Peyer's patch (tissue), 4 donors: ENCODE results near the gene KLF16. TPM values are rescaled to one million over a fixed set of nuclear protein-coding genes. Genes with fewer than 3 reads are reported as not detected.

Experiments used
- DNase-seq, 3 donors: peaks; one replicate each; pipeline ENCODE4 v3.0.0-alpha.2; 2017 to 2019
- H3K27ac ChIP-seq, 4 donors: fragments of 200-600 bp; sonication (generic); one replicate each; pipeline ENCODE4 v1.5.1; 2016 to 2019
- H3K27me3 ChIP-seq, 2 donors: fragments of 200-600 bp; sonication (generic); one replicate each; pipeline ENCODE4 v1.5.1; 2019
- H3K36me3 ChIP-seq, 3 donors: fragments of 200-600 bp; sonication (generic); one replicate each; pipeline ENCODE4 v1.5.1; 2016 to 2019
- H3K4me1 ChIP-seq, 4 donors: fragments of 200-600 bp; sonication (generic); one replicate each; pipeline ENCODE4 v1.5.1; 2016 to 2019
- H3K4me3 ChIP-seq, 4 donors: fragments of 200-600 bp; sonication (generic); 1 replicate in 3 of 4; 2 replicates in 1 of 4; pipeline ENCODE4 v1.5.1; 2016 to 2019; ENCODE audit warnings: mild to moderate bottlenecking in 1 of 4
- H3K9me3 ChIP-seq, 4 donors: fragments of 200-600 bp; sonication (generic); one replicate each; pipeline ENCODE4 v1.5.1; 2016 to 2019; ENCODE audit warnings: mild to moderate bottlenecking in 1 of 4
- CTCF ChIP-seq, 6 experiments: fragments of 450-650 bp in 4 of 6; fragments of 200-600 bp in 2 of 6; sonication (generic) in 1 of 6; IDR thresholded peaks; one replicate each; pipeline ENCODE4 v1.5.1; 2017 to 2019; ENCODE audit warnings: antibody characterized with exemption in 6 of 6, mild to moderate bottlenecking in 3 of 6, moderate library complexity in 1 of 6
- POLR2A ChIP-seq, 2 donors: fragments of 450-650 bp; IDR thresholded peaks; one replicate each; pipeline ENCODE4 v1.5.1; 2017; ENCODE audit warnings: antibody characterized with exemption in 2 of 2, mild to moderate bottlenecking in 2 of 2, moderate library complexity in 2 of 2
- total RNA-seq, 4 donors: library from RNA; depleted of rRNA; stranded (reverse); fragments of >200 nt; gene quantifications; one replicate each; pipeline ENCODE4 v1.1.0, GENCODE V29; 2016

The KLF16 gene
- total RNA-seq, 4 donors from 2014 or later, result 10.3 to 18.2 (median 14.8) TPM

- H3K4me3 ChIP-seq, result no peak overlapping the region
- TF ChIP-seq CTCF (IDR thresholded peaks at IDR 0.05) (no peak), POLR2A (IDR thresholded peaks at IDR 0.05) (no peak)
- no peaks in the 10 kb centered on the region for H3K9me3 ChIP-seq
- peaks cover 0 to 55% (median 19%) of the 10 kb centered on the region in 4 donors for H3K4me1 ChIP-seq
- no peaks in the 10 kb centered on the region for H3K27me3 ChIP-seq
- no peak for DNase-seq
- H3K27ac ChIP-seq, result no peak overlapping the region
- H3K36me3 ChIP-seq, result peaks cover 0 to 22% (median 0%) of the 10 kb centered on the region in 3 donors
Measured at GRCh38 chr19:1909761-1910080, 46.3 kb upstream of the KLF16 start.

- DNase-seq, result no peak
- Histone ChIP-seq H3K27ac (peak overlapping the region; percentile 38 to 98 (median 83)), H3K27me3 (no peaks in the 10 kb centered on the region), H3K4me1 (peaks cover 0 to 57% (median 21%) of the 10 kb centered on the region in 4 donors), H3K36me3 (peaks cover 0 to 16% (median 0%) of the 10 kb centered on the region in 3 donors), H3K9me3 (no peaks in the 10 kb centered on the region), H3K4me3 (peak overlapping the region in 3 of 4 donors; percentile 13 to 59 (median 49))
- no peak for TF ChIP-seq CTCF (IDR thresholded peaks at IDR 0.05)
- TF ChIP-seq POLR2A (IDR thresholded peaks at IDR 0.05), result no peak
Measured at GRCh38 chr19:1908364-1908678, 44.9 kb upstream of the KLF16 start.

- Histone ChIP-seq H3K36me3 (peaks cover 0 to 10% (median 0%) of the 10 kb centered on the region in 3 donors), H3K9me3 (no peaks in the 10 kb centered on the region), H3K27me3 (no peaks in the 10 kb centered on the region), H3K27ac (peak overlapping the region; percentile 38 to 98 (median 83)), H3K4me3 (peak overlapping the region in 3 of 4 donors; percentile 13 to 59 (median 49)), H3K4me1 (peaks cover 0 to 57% (median 21%) of the 10 kb centered on the region in 4 donors)
- TF ChIP-seq POLR2A (IDR thresholded peaks at IDR 0.05) (peak; percentile 69 to 84), CTCF (IDR thresholded peaks at IDR 0.05) (peak in 1 of 6 experiments; percentile 10)
- peak in 2 of 3 donors; percentile 88 to 90 for DNase-seq
Measured at GRCh38 chr19:1907563-1908363, 44.4 kb upstream of the KLF16 start.

- Histone ChIP-seq H3K27me3 (no peaks in the 10 kb centered on the region), H3K36me3 (peaks cover 0 to 3% (median 0%) of the 10 kb centered on the region in 3 donors), H3K4me3 (peak overlapping the region in 1 of 4 donors; percentile 10), H3K27ac (peak overlapping the region in 3 of 4 donors; percentile 78 to 98 (median 88)), H3K4me1 (peaks cover 0 to 56% (median 21%) of the 10 kb centered on the region in 4 donors), H3K9me3 (no peaks in the 10 kb centered on the region)
- DNase-seq, result no peak
- TF ChIP-seq POLR2A (IDR thresholded peaks at IDR 0.05) (no peak), CTCF (IDR thresholded peaks at IDR 0.05) (no peak)
Measured at GRCh38 chr19:1906985-1907562, 43.7 kb upstream of the KLF16 start.

- peaks cover 0 to 50% (median 21%) of the 10 kb centered on the region in 4 donors for H3K4me1 ChIP-seq
- TF ChIP-seq CTCF (IDR thresholded peaks at IDR 0.05), result no peak
- no peak for TF ChIP-seq POLR2A (IDR thresholded peaks at IDR 0.05)
Measured at GRCh38 chr19:1905863-1906375, 42.5 kb upstream of the KLF16 start.

More at GRCh38 chr19:1905863-1906375, 42.5 kb upstream of the KLF16 start:
- peak overlapping the region; percentile 78 to 87 (median 82) for H3K4me3 ChIP-seq
- H3K9me3 ChIP-seq, result no peaks in the 10 kb centered on the region
- peak overlapping the region; percentile 83 to 92 (median 89) for H3K27ac ChIP-seq
- no peaks in the 10 kb centered on the region for H3K36me3 ChIP-seq
- H3K27me3 ChIP-seq, result no peaks in the 10 kb centered on the region
- DNase-seq, result no peak
